NT2/D1 (cell line): ENCODE data around the gene GM2A.

Experiments used
- SUZ12 ChIP-seq: IDR thresholded peaks from 2 replicates; pipeline ENCODE4 v1.6.1; 2011; ENCODE audit not compliant: insufficient read length, insufficient read depth; ENCODE audit errors: extremely low read depth
- YY1 ChIP-seq: IDR thresholded peaks from 2 replicates; pipeline ENCODE4 v1.6.1; 2011; ENCODE audit not compliant: insufficient read length, insufficient read depth
- ZNF274 ChIP-seq: IDR thresholded peaks from 2 replicates; pipeline ENCODE4 v1.6.1; 2011; ENCODE audit warnings: mild to moderate bottlenecking, low read depth, low read length

GRCh38 chr5:151293624-151294023 lies 40.6 kb downstream of the GM2A start:
- TF ChIP-seq SUZ12 (no peak), ZNF274 (no peak), YY1 (no peak)
